NCI-H1092 (cell line): ENCODE measurements around the gene ACSM5.
A peak's percentile ranks its signal among the peaks of the same experiment; 100 is the strongest.

Source experiments
- DNase-seq: peaks from one replicate; lab custom pipeline; 2025; lab: John Stamatoyannopoulos, UW

The ACSM5 gene

GRCh38 chr16:20409398-20410120 lies at the start of gene ACSM5:
TSS of gene ACSM5 (plus strand) at chr16:20409534. CDS start at chr16:20411485, 1,951 bp downstream.
- DNase-seq = peak; percentile 83

- DNase-seq = no peak
These were observed 49.3 kb upstream of the ACSM5 start for GRCh38 chr16:20359997-20360396.

GRCh38 chr16:20363191-20363590 lies 46.1 kb upstream of the ACSM5 start:
- DNase-seq = no peak

- DNase-seq = no peak
These were observed 45.3 kb upstream of the ACSM5 start for GRCh38 chr16:20364051-20364450.

GRCh38 chr16:20369452-20370054 lies 39.8 kb upstream of the ACSM5 start:
- no peak for DNase-seq

GRCh38 chr16:20372701-20373100 lies 36.6 kb upstream of the ACSM5 start:
- no peak for DNase-seq

- DNase-seq = no peak
These were observed 32.2 kb upstream of the ACSM5 start for GRCh38 chr16:20377181-20377580.

- DNase-seq = no peak
These were observed 28.6 kb upstream of the ACSM5 start for GRCh38 chr16:20380782-20381181.

- DNase-seq = no peak
These were observed 27.0 kb upstream of the ACSM5 start for GRCh38 chr16:20382202-20382948.

GRCh38 chr16:20383106-20384029 lies 26.0 kb upstream of the ACSM5 start:
- peak; percentile 59 for DNase-seq

GRCh38 chr16:20385844-20386832 lies 23.2 kb upstream of the ACSM5 start:
- peak; percentile 52 for DNase-seq

- DNase-seq = no peak
These were observed 21.4 kb upstream of the ACSM5 start for GRCh38 chr16:20387978-20388377.

- no peak for DNase-seq
These were observed 20.5 kb upstream of the ACSM5 start for GRCh38 chr16:20388854-20389253.

- no peak for DNase-seq
These were observed 18.3 kb upstream of the ACSM5 start for GRCh38 chr16:20391045-20391444.

- DNase-seq = no peak
These were observed 15.3 kb upstream of the ACSM5 start for GRCh38 chr16:20393801-20394577.

- DNase-seq = no peak
These were observed 13.4 kb upstream of the ACSM5 start for GRCh38 chr16:20395946-20396345.

- DNase-seq = no peak
These were observed 12.4 kb upstream of the ACSM5 start for GRCh38 chr16:20396846-20397467.

- no peak for DNase-seq
These were observed 11.8 kb upstream of the ACSM5 start for GRCh38 chr16:20397468-20398074.

- no peak for DNase-seq
These were observed 10.7 kb upstream of the ACSM5 start for GRCh38 chr16:20398603-20399002.
